ENCODE measurements around the gene DNMBP.
A peak's percentile ranks its signal among the peaks of the same experiment; 100 is the strongest.
"Not testable (repeated sequence)": the region's sequence is repeated elsewhere in the genome, so short reads cannot be mapped to it uniquely, and the experiment has no call there.

Gene DNMBP

DNA sequence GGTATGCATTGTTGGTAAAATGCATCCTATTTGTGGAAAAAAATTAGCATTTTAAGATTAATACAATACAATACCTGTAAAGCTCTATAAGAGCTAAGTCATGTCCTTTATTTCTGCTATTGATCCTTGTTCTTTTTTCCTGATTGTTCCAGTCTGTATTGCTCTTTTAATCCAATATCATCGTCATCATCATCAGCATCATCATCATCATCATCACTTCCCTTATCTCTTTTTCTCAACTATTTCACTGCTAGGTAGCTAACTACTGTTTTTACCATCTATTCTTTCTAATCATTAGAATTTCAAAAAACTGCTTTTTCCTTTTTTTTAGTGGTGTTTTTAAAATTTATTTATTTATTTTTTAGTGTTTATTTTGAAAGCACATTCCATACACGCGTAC, 156.1 kb downstream of the DNMBP start:
- DNase-seq = no peak

DNA sequence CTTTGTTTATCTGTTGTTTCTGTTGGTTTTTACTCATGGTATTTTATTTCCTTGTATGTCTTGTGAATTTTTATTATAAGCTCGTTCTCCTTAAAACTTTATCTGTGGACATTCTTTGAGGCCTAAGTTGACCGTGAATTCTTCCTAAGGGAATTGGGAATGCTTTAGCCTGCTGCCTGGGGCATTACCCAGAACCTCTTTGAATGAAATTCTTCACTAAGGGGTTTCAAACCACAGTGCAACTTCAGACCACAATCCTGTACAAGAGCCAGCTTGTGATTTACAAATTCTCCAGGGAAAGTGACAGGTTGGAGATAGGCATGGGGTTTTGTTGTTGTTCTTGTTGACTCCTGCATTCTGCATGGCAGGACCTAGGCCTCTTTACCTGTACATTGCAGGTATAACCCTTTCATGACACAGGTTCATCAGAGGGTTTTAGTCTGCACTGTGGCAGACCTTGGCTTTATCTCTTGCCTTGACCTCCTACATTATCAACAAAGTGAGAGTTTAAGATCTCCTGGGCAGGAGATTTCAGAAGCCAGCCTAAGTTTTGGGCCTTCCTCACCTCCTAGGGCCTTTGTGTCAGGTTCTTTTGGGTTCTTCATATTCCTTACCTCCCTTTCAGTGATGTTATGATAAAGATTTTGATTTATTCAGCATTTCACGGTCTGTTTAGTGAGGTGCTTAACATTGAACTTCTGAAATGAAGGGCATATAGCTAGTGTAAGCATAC, 157.1 kb downstream of the DNMBP start:
- DNase-seq = no peak

DNA sequence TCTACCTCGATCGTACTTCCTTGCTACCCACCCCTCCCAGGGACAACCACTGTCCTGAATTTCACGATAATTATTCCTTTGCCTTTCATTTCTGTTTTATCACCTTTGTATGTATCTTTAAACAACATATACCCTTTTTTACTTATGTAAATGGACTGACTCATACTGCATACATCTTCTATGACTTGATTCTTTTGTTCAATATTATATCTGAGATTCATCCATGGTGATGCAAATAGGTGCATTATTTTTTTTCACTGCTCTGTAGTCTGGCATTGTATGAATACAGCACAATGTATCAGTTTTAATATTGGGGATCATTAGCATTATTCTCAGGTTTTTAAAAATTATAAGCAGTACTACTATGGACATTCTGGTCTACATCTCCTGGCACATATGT, 157.9 kb downstream of the DNMBP start:
- no peak for DNase-seq

DNA sequence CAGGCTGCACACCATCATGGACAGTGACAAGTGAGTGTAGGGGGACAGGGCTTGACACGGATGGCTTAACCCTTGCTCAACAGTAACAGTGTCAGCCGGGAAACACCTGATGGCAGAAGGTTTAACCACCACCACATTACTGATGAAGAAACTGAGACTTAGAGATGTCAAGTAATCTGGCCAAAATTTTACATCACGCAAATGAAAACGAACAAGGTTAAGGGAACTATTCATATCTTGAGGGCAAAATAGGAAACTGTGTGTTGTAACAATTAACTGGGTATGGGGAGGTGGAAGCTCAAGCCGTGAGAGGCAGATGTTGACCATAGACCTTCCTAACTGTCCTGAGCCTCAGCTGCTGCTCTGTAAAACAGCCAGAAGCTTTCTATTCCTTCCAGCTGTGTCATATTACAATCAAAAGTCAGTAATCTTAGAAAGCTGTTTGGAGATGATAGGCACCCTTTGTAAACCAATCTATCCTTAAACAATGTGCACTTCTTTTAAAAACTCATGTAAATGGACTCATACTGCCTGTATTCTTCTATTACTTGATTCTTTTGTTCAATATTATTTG, 158.9 kb downstream of the DNMBP start:
- no peak for DNase-seq

DNA sequence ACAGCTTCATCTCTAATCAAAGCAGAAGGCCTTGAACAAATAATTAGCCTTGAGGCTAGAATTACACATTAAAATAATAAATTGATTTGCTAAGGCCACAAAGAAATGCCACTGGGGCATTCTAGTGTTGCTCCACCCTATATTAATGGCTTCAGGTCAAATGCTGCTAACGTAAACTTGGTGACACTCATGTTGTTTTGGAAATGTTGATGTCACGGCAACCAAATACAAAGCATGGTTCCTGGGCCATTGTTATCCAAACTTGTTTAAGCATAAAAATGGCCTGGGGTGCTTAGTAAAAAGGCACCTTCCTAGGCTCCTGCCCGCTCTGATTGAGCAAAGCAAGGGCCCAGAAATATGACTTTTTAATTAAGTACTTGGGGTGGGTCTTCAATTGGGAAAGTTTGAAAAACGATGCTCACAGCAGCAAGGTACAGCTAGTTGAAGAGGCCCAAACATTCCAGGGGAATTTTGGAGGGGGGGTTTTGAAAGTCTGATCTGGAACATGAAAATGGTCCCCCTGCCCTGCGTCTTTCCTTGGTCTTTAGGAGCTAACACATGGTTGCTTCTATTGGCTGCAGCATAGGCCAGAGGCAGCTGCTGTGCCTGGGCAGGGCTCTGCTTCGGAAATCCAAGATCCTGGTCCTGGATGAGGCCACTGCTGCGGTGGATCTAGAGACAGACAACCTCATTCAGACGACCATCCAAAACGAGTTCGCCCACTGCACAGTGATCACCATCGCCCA, 159.6 kb downstream of the DNMBP start:
- no peak for DNase-seq

DNA sequence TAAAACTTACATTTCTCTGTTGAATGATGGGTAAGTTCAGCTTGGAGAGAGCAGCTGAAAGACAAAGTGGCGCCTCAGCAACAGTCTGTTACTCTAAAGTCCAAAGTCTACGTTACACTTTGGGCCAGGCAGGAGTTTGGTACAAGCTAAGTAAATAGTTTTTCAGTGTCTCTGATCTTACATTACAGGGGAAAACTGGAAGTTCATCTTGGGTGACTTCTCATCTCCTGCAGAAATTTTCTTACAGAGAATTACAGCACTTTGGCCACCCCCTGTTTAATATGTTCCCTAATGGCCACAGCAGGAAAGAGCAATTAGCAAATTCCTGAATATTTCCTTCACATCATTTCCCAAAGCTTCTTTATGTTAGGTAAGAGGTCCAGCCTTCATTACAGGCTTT, 160.2 kb downstream of the DNMBP start:
- no peak for DNase-seq

DNA sequence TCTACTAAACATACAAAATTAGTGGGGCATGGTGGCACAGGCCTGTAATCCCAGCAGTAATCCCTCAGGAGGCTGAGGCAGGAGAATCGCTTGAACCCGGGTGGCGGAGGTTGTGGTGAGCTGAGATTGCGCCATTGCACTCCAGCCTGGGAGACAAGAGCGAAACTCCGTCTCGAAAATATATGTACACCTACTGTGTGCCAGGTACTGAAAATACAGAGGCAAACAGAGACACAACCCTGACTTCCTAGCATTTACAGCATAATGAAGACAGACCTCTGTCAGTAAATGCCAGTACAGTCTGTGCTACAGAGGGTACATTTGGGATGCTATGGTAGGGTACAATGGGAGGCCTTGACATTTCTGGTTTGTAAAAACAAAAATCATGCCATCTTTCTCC, 160.7 kb downstream of the DNMBP start:
- DNase-seq = no peak

DNA sequence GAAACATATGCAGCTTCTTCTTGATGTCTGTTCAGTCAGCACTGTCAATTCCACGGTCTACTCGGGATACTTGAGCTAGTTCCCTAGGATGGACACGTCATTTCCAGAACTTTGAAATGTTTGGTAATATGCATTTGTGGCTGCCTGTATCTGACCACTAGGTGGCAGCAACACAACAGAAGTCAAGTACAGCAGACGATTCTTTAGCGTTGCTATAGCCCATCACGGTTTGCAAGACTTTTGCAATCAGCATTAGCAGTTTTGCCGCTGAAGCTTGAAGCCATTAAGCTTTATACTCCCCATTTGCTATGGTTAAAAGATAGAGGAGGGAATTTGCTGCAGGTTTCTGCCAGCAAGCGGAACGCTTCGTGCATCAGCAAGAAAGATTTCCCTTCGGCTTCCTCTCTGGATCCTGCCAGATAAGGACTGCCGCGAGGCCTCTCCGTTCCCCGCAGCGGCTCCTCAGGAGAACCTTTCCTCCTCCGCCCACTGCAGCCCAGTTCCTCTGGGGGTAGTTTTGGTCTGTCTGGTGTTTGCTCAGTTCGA, 163.8 kb downstream of the DNMBP start:
- peak; percentile 79 for DNase-seq

DNA sequence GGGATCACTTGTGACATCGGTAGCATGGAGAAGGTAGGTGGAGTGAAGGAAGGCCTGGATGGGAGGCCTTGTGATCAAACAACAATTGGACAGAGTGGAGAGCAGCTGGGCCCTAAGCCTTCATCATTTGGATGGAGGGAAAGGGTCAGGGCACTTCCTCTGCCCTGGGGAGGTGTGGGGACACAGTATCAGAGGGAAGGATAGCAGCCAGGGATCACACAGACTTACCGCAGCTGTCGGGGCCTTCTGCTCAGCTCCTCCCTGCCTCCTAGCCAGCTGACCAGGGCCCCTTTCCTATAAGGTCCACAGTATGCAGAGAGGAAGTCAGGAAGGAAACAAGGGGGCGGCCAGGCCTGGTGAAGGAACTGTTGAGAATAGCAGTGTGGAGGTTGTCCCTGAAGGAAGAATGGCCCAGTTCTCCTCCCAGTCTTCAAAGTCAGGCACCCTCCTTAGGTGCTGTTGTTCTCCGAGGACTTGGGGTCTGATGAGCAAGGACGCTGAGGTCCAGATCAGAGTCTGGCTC, 165.3 kb downstream of the DNMBP start:
- DNase-seq = no peak

DNA sequence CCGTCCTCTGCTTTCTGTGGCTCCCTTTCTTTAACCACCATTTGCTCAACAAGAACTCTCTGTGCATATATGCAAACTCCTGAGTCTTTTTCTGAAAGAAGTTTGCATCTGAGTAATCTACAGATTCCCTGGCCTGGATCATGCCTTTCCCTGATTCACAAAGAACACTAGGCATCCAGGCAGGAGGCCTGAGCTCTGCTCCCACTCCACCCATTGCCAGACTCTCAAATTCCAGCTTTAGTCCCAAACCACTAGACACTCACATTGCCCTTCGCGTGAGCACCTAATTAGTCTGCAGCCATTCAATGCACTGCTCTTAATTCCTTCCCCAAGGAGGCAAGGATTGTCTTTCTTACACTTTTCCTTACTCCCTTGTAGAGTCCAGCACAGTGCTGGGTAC, 166.4 kb downstream of the DNMBP start:
- DNase-seq = no peak

DNA sequence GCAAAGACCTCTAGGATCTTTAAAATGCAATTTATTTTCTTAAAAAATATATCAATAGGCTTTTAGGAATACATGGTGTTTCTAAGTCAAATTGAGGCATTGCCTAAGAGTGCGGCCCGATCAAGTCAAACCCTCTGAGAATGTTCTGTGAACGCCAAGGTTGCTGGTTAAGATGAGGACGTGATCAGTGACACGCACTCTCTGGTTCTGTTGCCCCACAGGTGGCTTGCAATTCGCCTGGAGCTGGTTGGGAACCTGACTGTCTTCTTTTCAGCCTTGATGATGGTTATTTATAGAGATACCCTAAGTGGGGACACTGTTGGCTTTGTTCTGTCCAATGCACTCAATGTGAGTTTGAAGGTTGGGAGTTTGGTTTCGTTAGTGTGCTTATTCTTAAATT, 168.0 kb downstream of the DNMBP start:
- no peak for DNase-seq

DNA sequence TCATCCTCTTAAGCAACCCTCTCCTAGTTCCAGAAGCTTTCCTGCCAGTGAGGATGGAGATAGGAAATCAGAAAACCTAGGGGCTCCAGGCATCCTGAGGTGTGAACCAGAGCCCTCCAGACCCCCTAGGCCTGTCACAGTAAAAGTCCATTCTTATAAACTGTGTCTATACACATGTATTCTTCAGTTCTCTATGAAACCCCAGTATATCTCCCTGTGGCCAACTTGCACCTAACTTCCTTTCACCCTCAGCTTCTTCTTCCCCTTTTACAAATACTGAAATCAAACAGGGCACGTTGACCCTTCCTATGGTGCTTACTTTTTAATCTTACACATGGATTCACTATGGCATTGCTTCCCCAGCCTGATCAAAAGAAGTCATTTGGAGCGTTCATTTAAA, 168.9 kb downstream of the DNMBP start:
- DNase-seq = not testable (repeated sequence)

DNA sequence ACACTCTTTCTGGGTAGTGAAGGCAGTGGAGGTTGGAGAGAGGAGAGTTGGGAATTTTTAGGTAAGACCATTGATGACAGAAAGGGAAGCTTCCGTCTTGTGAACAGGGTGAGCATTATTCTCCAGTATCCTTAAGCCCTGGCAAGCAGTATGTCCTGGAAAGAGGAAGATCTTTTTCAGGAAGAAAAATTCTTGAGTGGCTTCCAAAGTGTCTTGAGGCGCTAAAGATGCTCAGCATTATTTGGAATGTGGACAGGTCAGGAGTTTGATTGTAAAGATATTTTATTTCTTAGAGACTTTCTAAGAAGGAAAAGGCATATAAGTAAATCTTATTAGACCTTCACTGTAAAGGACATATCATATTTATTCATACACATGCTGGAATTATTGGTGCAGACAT, 173.0 kb downstream of the DNMBP start:
- no peak for DNase-seq

DNA sequence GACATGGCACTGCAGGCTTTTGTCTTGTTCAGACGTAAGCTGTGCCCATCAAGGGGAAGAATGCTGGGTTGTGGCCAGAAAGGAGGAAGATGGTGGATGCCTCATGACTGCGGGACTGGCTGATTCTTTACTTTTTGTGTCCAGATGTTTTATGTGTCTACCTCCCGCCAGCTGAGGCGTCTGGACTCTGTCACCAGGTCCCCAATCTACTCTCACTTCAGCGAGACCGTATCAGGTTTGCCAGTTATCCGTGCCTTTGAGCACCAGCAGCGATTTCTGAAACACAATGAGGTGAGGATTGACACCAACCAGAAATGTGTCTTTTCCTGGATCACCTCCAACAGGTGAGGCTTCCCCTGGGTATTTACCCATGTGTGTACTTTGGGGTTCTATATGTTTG, 173.8 kb downstream of the DNMBP start:
- DNase-seq = no peak

DNA sequence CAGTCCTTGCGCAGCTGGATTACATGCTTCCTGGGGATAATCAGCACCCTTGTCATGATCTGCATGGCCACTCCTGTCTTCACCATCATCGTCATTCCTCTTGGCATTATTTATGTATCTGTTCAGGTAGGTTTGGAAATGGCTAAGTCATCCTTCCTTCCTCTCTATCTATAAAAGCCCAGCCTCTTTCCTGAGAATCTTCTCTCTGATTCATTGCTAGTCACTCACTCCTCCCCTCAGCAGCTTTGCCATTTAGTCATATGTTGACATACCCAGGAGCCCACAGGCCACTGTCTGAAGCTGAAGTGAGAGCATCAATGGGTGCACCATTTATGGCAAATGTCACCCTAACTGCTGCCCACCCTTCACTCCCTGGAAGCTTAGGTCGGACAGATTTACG, 175.3 kb downstream of the DNMBP start:
- DNase-seq = no peak

DNA sequence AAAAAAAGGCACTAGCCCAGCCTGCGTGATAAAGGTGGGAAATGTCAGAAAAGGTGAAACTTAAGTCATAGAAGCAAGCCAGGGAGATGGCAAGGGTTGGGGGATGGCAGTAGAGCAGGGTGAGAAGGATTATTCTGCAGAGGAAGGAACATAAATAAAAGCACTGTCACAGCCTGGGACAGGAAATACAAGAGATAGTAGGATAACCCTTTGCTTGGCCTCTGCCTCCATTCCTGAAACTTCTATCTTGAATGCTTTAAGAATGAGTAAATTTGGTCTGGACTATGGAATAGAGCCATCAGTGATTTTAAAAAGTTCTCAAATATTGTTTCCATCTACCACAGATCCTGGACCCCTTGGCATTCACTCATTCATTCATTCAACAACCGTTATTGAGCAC, 177.3 kb downstream of the DNMBP start:
- DNase-seq = no peak

DNA sequence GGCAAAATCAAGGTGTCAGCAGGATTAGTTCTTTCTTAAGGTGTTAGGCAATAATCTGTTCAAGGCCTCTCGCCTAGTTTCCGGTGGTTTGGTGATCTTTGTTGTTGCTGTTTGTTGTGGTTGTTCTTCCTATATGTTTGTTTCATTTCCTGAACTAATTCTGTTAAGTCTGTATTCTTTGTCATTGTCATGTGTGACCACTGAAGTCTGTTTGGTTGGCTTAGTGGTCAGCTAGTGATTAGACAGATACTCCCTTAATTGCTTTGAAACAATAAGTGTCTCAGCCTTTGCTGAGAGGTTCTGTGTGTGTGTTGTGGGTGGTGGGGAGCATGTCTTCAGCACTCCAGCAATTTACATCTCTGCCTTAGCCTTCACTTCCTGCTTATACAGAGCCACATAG, 181.3 kb downstream of the DNMBP start:
- DNase-seq = no peak

DNA sequence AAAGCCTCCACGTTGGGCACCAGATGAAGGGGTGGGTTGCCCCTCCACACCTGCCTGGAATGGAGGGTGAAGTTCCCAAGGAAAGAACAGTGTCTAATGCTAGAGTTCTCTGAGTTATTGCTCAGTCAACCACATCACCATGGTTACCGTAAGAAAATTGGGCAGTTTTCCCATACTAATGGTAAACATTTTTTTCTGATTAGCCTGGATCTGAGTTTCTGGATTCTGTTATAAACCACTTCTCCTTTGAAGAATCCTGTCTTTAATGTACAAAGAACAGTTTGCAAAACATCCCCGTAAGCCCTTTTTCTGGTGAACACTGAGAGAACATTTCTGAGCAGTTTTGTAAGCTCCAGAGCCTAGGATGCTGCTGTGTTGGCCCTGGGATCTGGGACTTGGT, 181.8 kb downstream of the DNMBP start:
- no peak for DNase-seq

Measured in CD4-positive, alpha-beta T cell treated with Interleukin-17A for 4 hours (primary cell).